T-helper 2 cell treated with Interferon-gamma antibody and Interleukin-4, amounts not matched to agents 100 ng/mL and 5 ng/mL, for 36 hours (primary cell): ENCODE results near the gene SKI. TPM values are rescaled to one million over a fixed set of nuclear protein-coding genes. Genes with fewer than 3 reads are reported as not detected.

Source experiments
- intact Hi-C: fragments of 100-400 bp; cut with micrococcal nuclease; formaldehyde crosslinking; loops from one replicate; pipeline ENCODE4 v1.15.1; 2023
- total RNA-seq: library from RNA; stranded (reverse); gene quantifications from 2 replicates; pipeline ENCODE4 v1.2.3, GENCODE V29; 2022

SKI gene
- total RNA-seq, 1 donor from 2014 or later = 61.6 TPM

DNA sequence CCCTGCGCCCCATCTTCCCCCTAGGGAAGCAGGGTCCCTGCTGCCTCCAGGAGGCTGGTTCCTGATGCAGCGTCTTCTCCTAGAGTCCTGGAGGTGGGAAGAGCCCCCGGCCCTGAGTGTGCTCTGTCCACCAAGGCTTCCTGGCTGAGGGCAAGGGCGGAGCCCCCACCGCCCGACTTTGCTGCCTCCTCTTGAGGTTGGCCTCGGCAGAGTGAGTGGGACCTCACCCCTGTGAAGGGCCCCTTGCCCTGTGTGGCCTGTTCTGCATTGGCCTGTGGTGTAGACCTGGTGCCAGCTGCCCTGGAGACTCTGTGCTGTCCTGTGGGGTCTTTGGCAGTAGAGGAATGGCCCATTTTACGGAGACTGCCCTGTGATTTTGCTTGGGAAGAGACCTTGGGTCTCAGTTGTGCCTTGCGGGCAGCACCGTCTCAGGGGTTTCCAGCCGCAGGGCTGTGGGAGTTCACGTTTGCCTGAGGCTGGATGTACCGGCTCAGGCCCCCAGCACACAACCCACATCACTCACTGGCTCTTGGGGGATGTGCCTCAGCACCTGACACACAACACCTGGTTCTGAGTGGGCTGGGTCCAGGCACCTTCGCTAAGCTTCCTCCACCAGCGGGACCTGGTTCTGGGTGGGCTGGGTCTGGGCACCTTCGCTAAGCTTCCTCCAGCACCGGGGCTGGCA is 73.6 kb downstream of the SKI start:
- intact Hi-C loops = loop anchor here (1.0 to 10.0 kb wide), 5 partner anchors 11 to 107 kb away; partner anchors contain the start of genes FAAP20, MORN1 and RER1

- intact Hi-C loops = loop anchor here (5.0 to 10.0 kb wide), 2 partner anchors 90 to 108 kb away; partner anchors contain the start of genes FAAP20, MORN1 and RER1
Measured at GRCh38 chr1:2302292-2302925, 74.3 kb downstream of the SKI start.

DNA sequence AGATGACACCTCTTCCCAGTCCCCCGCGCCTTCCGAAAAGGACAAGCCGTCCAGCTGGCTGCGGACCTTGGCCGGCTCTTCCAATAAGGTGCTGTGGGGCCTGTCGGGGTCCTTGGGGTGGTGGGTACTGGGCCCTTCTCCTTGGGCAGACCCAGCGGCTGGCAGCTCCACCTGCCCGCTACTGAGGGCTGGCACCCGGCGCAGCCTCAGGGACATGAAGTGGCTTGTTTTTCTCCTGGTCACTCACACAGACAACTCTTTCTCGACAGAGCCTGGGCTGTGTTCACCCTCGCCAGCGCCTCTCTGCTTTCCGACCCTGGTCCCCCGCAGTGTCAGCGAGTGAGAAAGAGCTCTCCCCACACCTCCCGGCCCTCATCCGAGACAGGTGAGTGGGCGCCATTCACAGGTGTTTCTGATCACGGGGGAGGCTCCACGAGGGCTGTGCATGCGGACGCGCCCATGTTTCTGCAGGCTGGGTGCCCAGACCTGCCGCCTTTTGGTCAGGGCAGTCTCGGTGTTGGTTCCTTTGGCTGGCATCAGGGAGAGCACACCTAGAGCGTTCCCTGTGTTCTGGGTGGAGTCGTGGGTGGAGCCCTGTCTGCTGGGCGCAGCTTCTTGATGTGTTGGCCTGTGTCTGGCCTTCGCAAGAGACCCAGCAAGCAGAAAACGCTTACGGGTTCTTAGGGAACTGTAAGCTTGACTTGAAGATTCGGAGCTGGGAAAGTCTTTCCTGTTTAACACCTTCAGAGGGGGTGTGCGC is 75.1 kb downstream of the SKI start:
- intact Hi-C loops = loop anchor here (5.0 to 10.0 kb wide), 2 partner anchors 89 to 108 kb away; partner anchors contain the start of genes FAAP20, MORN1 and RER1

GRCh38 chr1:2303781-2304180 is 75.7 kb downstream of the SKI start:
- intact Hi-C loops = loop anchor here (5.0 to 10.0 kb wide), 2 partner anchors 89 to 109 kb away; partner anchors contain the start of genes FAAP20, MORN1 and RER1

DNA sequence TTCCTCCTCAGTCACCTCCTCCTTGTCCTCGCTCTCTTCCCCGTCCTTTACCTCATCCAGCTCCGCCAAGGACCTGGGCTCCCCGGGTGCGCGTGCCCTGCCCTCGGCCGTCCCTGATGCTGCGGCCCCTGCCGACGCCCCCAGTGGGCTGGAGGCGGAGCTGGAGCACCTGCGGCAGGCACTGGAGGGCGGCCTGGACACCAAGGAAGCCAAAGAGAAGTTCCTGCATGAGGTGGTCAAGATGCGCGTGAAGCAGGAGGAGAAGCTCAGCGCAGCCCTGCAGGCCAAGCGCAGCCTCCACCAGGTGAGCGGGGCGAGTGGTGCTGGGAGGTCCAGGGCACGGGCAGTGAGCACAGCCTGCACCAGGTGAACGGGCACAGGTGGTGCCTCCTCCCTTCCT is 76.2 kb downstream of the SKI start:
- intact Hi-C loops = loop anchor here (5.0 to 10.0 kb wide), 2 partner anchors 88 to 109 kb away; partner anchors contain the start of genes FAAP20, MORN1 and RER1

DNA sequence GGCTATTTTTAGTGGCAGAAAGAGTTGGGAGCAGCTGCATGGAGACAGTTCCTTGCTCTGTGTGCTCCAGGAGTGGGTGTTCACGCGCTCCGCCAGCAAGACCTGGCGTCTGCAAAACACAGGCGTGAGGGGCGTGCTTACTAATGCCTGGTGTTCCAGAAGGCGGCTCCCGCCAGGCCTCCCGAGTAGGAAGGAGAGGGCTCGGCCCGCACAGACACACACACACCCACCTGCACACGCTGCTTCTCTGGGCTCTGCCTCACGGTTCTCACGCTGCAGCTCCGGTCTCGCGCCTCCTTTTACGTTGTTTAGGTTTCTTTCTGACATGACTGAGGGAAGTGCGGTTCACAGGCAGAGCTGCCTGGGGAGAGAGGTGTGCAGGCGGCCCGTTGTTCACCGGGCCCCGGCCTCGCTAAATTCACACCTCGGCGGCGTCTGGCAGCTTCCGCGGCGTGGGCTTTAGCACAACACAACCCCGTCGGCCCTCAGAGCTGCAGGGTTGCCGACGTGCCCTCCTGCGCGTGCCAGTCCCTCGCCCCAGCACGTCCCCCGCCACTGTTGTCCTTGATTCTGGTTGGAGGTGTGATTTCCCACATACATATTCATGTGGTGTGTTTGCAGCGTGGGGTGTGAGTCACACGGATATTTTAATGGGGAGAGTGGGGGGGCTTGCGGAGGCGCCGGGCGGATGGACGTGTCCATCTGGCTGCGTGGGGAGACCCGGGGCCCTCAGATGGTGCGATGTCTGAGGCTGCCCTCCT is 77.0 kb downstream of the SKI start:
- intact Hi-C loops = loop anchor here (5.0 to 10.0 kb wide), 2 partner anchors 87 to 110 kb away; partner anchors contain the start of genes FAAP20, MORN1 and RER1

GRCh38 chr1:2306151-2306978 is 78.2 kb downstream of the SKI start:
- intact Hi-C loops = loop anchor here (10.0 kb wide), 1 partner anchor 112 kb away; the partner anchor contains the start of gene FAAP20

DNA sequence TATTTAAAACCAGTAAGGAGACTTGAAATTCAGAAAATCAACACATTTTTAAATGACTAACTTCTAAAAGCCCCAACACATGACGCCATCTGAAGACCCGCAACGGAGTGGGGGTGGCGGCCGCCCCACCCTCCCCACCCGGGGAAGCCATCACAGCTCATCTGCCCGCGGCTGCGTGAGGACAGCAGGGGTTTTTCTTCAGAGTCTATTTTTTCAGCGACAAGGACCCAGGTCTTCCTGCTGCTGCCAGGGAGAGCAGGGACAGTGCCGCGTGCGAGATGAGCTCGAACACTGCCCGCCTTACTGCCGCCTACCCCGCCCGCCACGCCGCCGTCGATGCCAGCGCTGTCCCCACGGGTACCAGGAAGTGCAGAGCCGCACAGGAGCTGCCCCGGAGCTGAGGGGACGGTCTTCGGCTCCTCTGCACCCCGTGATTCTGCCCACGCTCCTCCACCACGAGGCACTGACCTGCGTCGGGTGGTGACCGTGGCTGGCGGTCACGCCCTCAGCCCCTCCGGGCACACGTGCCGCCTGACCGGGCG is 79.0 kb downstream of the SKI start:
- intact Hi-C loops = loop anchor here (10.0 kb wide), 1 partner anchor 112 kb away; the partner anchor contains the start of gene FAAP20

DNA sequence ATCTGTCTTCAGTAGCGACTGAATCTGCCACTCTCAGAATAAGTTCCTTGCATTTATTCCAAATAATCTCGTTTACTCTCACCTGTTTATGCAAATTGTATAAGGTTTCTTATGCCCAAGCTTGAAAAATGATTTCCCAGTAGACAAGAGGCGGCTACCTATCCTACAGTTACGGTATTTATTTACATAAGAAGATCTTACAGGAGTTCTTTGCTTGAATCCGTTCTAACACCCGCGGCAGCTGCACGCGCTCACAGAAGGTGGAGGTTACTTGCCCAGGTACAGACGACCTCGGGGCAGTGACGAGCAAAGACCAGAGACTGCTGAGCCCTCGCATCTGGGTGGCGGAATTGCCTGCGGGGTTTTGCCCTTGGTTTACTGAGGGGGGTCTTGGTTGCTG is 79.9 kb downstream of the SKI start:
- intact Hi-C loops = loop anchor here (10.0 kb wide), 1 partner anchor 113 kb away; the partner anchor contains the start of gene FAAP20

- intact Hi-C loops = loop anchor here (10.0 kb wide), 1 partner anchor 114 kb away; the partner anchor contains the start of gene FAAP20
Measured at GRCh38 chr1:2308844-2309243, 80.7 kb downstream of the SKI start.

DNA sequence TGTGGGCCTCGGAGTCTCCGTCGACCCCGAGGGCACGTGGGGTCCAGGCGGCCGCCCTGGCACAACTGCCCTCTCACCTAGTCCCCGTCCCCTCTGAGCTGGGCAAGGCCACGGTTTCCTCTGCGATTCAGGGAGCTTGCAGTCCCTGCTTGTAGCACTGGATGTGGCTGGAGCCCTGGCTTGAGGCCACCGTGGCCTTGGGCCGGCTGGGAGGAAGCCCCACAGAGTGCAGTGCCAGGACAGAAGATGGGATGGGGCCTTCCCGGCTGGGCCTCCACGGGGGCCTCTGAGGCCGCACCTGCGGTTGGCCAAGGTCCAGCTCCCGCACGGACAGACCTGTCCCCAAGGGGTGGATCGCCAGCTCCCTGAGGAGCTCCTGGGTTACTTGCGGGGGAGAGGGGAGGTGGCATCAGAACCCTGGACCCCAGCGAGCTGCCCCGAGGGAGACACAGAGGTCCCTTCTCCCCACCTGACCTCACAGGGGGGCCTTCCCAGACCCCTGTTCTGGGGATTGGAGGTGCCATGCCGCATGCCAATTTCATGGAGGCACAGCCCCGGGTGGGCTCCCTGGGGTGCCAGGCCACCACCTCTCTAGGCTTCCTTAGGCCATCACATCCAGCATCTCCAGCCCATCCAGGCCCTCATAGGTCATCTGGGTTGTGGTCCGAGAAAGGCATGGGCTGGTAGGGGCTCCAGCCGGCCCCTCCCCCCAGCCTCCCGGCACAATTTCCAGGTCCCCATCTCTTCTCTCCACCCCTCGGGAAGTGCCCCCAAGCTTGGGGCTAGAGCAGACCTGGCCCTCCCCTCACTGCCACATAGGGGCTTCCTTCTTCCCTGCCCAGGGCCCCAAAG is 82.4 kb downstream of the SKI start:
- intact Hi-C loops = no loop called here

DNA sequence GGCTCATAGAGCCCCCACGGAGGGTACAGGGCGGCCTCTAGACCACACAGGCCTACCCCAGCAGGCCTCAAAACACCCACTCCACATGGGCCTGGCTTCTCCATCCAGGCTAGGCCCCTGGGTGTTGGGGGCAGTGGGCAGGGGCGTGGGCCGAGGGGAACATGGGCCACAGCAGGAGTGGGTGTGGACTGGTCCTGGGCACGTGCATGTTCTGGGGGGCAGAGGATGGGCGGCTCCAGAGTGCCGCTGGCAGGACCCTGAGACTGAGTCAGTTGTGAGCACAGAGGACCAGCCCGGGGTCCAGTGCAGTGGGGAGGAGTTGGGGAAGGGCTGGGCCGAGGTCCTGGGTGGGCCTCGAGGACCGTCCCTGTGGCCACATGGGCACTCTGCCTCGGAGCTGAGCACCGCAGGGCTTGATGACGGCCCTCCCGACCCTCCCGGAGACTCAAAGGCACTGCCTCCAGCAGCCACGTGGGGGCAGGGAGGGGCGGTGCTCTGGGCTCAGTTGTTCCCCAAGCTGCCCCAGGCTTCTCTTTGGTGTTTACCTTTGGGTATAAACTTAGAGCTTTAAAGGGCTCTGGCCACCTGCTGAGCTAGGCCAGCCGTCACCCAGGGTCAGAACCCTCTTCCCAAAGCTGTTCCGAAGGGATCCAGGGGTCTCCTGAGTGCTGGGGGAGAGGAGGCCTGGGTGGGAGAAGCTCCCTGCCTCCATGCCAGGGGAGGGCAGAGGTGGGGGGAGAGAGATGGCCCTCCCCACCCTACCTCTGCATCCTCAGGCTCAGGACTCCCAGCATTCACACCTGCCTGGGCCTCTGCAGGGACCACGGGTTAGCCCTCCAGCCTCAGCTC is 83.3 kb downstream of the SKI start:
- intact Hi-C loops = no loop called here

GRCh38 chr1:2312160-2312514 is 84.0 kb downstream of the SKI start:
- intact Hi-C loops = no loop called here

GRCh38 chr1:2312515-2313301 is 84.6 kb downstream of the SKI start:
- intact Hi-C loops = no loop called here

- intact Hi-C loops = no loop called here
Measured at GRCh38 chr1:2313651-2314261, 85.6 kb downstream of the SKI start.

- intact Hi-C loops = no loop called here
Measured at GRCh38 chr1:2314273-2314802, 86.2 kb downstream of the SKI start.
